OCI-LY7 (cell line): Measurements from ENCODE around the gene SRCIN1. TPM values are rescaled to one million over a fixed set of nuclear protein-coding genes. Genes with fewer than 3 reads are reported as not detected.

Experiments used
- BruUV-seq: library from RNA; stranded (reverse); fragments of 400-500 nt; replicated peaks from 2 replicates; lab custom pipeline; 2021; lab: Mats Ljungman, UMichigan
- CTCF ChIA-PET: fragments of 300-600 bp; sonication (Branson Sonifier 250); formaldehyde crosslinking; loops from one replicate; lab custom pipeline; 2022; ENCODE audit warnings: antibody characterized with exemption; ENCODE audit not compliant: unreplicated experiment; lab: Charles Lee
- POLR2A ChIA-PET: fragments of 300-600 bp; sonication (Branson Sonifier 250); formaldehyde crosslinking; loops from one replicate; lab custom pipeline; 2022; ENCODE audit warnings: antibody characterized with exemption; lab: Charles Lee
- DNase-seq: peaks from one replicate; pipeline ENCODE4 v3.0.0-alpha.2; 2015; ENCODE audit warnings: low spot score
- H2AFZ ChIP-seq: fragments of 200-600 bp; sonication (generic), shearing (Covaris generic); 2 replicates; pipeline ENCODE4 v1.6.1; 2014; ENCODE audit warnings: mild to moderate bottlenecking, antibody characterized with exemption, low read length, moderate library complexity
- H3K27ac ChIP-seq: fragments of 200-600 bp; sonication (generic); 2 replicates; pipeline ENCODE4 v1.5.1; 2014; ENCODE audit warnings: mixed run types, low read depth, mild to moderate bottlenecking, moderate library complexity, low read length, inconsistent platforms; ENCODE audit not compliant: poor library complexity, severe bottlenecking
- H3K36me3 ChIP-seq: fragments of 200-600 bp; sonication (generic); 2 replicates; pipeline ENCODE4 v1.6.1; 2014; ENCODE audit warnings: mild to moderate bottlenecking, antibody characterized with exemption, low read length, moderate library complexity, mixed read lengths; ENCODE audit not compliant: insufficient read depth
- H3K4me1 ChIP-seq: fragments of 200-600 bp; sonication (generic); 2 replicates; pipeline ENCODE4 v1.5.1; 2014; ENCODE audit warnings: mild to moderate bottlenecking, low read length; ENCODE audit not compliant: insufficient read depth, poor library complexity, severe bottlenecking
- H3K4me2 ChIP-seq: fragments of 200-600 bp; sonication (generic); 2 replicates; pipeline ENCODE4 v1.6.1; 2014; ENCODE audit warnings: mild to moderate bottlenecking, low read length
- H3K4me3 ChIP-seq: fragments of 200-600 bp; sonication (generic); 2 replicates; pipeline ENCODE4 v1.5.1; 2014; ENCODE audit warnings: mild to moderate bottlenecking, low read depth, low read length; ENCODE audit not compliant: poor library complexity, severe bottlenecking
- H3K79me2 ChIP-seq: fragments of 200-600 bp; sonication (generic); 2 replicates; pipeline ENCODE4 v1.6.1; 2016; ENCODE audit warnings: low read depth, mild to moderate bottlenecking, low read length, moderate library complexity, mixed read lengths; ENCODE audit not compliant: insufficient read depth
- H3K9me2 ChIP-seq: fragments of 200-600 bp; sonication (generic); 2 replicates; pipeline ENCODE4 v1.6.1; 2016; ENCODE audit warnings: mild to moderate bottlenecking, low read length, mixed read lengths; ENCODE audit not compliant: insufficient read depth
- H3K9me3 ChIP-seq: fragments of 200-600 bp; sonication (generic); 2 replicates; pipeline ENCODE4 v1.6.1; 2014; ENCODE audit warnings: mild to moderate bottlenecking, mixed run types, low read length, mixed read lengths
- H4K20me1 ChIP-seq: fragments of 200-600 bp; sonication (generic); 2 replicates; pipeline ENCODE4 v1.6.1; 2014; ENCODE audit warnings: mild to moderate bottlenecking, antibody characterized with exemption, low read length, moderate library complexity, mixed read lengths; ENCODE audit not compliant: insufficient read depth
- EZH2phosphoT487 ChIP-seq: fragments of 200-600 bp; sonication (generic); IDR thresholded peaks from 2 replicates; pipeline ENCODE4 v1.6.1; 2018; ENCODE audit warnings: low read depth, borderline replicate concordance, mild to moderate bottlenecking, mixed run types, antibody characterized with exemption, low read length, moderate library complexity, mixed read lengths
- intact Hi-C: fragments of 100-400 bp; cut with micrococcal nuclease; formaldehyde crosslinking; loops from one replicate; pipeline ENCODE4 v1.10.0; 2022; ENCODE audit not compliant: unreplicated experiment
- total RNA-seq, 2 experiments: library from RNA; depleted of rRNA in 1 of 2; stranded (reverse); fragments of >200 nt in 1 of 2; shearing (Covaris generic) in 1 of 2; gene quantifications; 2 replicates each; pipeline ENCODE4 v1.2.3, GENCODE V29; 2014 to 2022
- TF ChIP-seq, protein P1 (sequence below): fragments of 200-600 bp; sonication (generic); conservative IDR thresholded peaks from 2 replicates; pipeline ENCODE4 v1.5.1; 2014; ENCODE audit warnings: mild to moderate bottlenecking, antibody characterized with exemption, low read length, moderate library complexity, mixed read lengths

Gene SRCIN1
- total RNA-seq, 2 experiments from 2014 or later, result 1.5 to 4.6 TPM

DNA sequence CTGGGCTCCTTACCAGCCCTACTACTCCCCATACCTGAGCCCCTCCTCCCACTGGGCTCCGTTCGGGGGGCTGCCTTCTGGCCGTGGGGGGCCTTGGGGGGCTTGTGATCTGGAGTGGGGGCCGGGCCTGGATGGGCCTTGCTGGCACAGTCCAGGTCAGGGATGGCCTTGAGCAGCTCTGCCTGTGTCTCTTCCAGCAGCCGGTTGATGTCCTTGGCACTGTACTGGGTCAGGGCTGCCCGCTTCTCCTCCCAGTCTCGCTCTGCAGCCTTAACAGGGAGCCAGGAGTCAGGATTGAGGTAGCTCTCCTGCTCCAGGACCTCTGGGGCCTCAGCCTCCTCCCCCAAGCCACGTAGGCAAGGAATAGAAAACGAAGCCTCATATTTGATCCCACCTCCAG, 54.6 kb downstream of the SRCIN1 start:
- CTCF ChIA-PET, result no interaction called here
- BruUV-seq, result no TSS peak

GRCh38 chr17:38550661-38551060, 55.1 kb downstream of the SRCIN1 start:
- no peaks in the 10 kb centered on the region for H3K79me2 ChIP-seq
- no peaks in the 10 kb centered on the region for H3K4me1 ChIP-seq
- TF ChIP-seq, protein P1, sequence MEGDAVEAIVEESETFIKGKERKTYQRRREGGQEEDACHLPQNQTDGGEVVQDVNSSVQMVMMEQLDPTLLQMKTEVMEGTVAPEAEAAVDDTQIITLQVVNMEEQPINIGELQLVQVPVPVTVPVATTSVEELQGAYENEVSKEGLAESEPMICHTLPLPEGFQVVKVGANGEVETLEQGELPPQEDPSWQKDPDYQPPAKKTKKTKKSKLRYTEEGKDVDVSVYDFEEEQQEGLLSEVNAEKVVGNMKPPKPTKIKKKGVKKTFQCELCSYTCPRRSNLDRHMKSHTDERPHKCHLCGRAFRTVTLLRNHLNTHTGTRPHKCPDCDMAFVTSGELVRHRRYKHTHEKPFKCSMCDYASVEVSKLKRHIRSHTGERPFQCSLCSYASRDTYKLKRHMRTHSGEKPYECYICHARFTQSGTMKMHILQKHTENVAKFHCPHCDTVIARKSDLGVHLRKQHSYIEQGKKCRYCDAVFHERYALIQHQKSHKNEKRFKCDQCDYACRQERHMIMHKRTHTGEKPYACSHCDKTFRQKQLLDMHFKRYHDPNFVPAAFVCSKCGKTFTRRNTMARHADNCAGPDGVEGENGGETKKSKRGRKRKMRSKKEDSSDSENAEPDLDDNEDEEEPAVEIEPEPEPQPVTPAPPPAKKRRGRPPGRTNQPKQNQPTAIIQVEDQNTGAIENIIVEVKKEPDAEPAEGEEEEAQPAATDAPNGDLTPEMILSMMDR, result no peak
- no peak for TF ChIP-seq EZH2phosphoT487
- CTCF ChIA-PET, result no interaction called here
- H3K9me3 ChIP-seq, result no peaks in the 10 kb centered on the region
- POLR2A ChIA-PET, result no interaction called here
- H3K27ac ChIP-seq, result no peak overlapping the region
- DNase-seq, result no peak
- no peaks in the 10 kb centered on the region for H3K9me2 ChIP-seq
- no peaks in the 10 kb centered on the region for H3K36me3 ChIP-seq
- no peak overlapping the region for H3K4me2 ChIP-seq
- no peaks in the 10 kb centered on the region for H4K20me1 ChIP-seq
- intact Hi-C loops, result no loop called here
- BruUV-seq, result no TSS peak
- no peak overlapping the region for H3K4me3 ChIP-seq
- no peak overlapping the region for H2AFZ ChIP-seq

More for the DNA sequence above, 54.6 kb downstream of the SRCIN1 start:
- H3K4me1 ChIP-seq, result no peaks in the 10 kb centered on the region
- no peak overlapping the region for H2AFZ ChIP-seq
- H3K27ac ChIP-seq, result no peak overlapping the region
- no peaks in the 10 kb centered on the region for H3K36me3 ChIP-seq
- POLR2A ChIA-PET, result no interaction called here
- H4K20me1 ChIP-seq, result no peaks in the 10 kb centered on the region
- no peak overlapping the region for H3K4me2 ChIP-seq
- no peak overlapping the region for H3K4me3 ChIP-seq
- DNase-seq, result no peak
- intact Hi-C loops, result no loop called here
- H3K79me2 ChIP-seq, result no peaks in the 10 kb centered on the region
- no peaks in the 10 kb centered on the region for H3K9me2 ChIP-seq
- H3K9me3 ChIP-seq, result no peaks in the 10 kb centered on the region
- TF ChIP-seq, protein P1, result no peak
- no peak for TF ChIP-seq EZH2phosphoT487

- H3K36me3 ChIP-seq, result no peaks in the 10 kb centered on the region
- H4K20me1 ChIP-seq, result no peaks in the 10 kb centered on the region
- H3K9me2 ChIP-seq, result no peaks in the 10 kb centered on the region
- H3K4me1 ChIP-seq, result no peaks in the 10 kb centered on the region
- H3K4me2 ChIP-seq, result no peak overlapping the region
- no peaks in the 10 kb centered on the region for H3K9me3 ChIP-seq
- POLR2A ChIA-PET, result no interaction called here
- H3K27ac ChIP-seq, result no peak overlapping the region
- TF ChIP-seq, protein P1, result no peak
- TF ChIP-seq EZH2phosphoT487, result no peak
- no peak for DNase-seq
- H3K4me3 ChIP-seq, result no peak overlapping the region
- intact Hi-C loops, result no loop called here
- no peak overlapping the region for H2AFZ ChIP-seq
- CTCF ChIA-PET, result no interaction called here
- BruUV-seq, result no TSS peak
- H3K79me2 ChIP-seq, result no peaks in the 10 kb centered on the region
Measured at GRCh38 chr17:38549285-38549684, 56.5 kb downstream of the SRCIN1 start.
